Measurements from ENCODE around the gene SPDYE6. TPM values are rescaled to one million over a fixed set of nuclear protein-coding genes. Genes with fewer than 3 reads are reported as not detected.

SPDYE6 gene
- total RNA-seq, 1 experiment from 2014 or later = not detected

DNA sequence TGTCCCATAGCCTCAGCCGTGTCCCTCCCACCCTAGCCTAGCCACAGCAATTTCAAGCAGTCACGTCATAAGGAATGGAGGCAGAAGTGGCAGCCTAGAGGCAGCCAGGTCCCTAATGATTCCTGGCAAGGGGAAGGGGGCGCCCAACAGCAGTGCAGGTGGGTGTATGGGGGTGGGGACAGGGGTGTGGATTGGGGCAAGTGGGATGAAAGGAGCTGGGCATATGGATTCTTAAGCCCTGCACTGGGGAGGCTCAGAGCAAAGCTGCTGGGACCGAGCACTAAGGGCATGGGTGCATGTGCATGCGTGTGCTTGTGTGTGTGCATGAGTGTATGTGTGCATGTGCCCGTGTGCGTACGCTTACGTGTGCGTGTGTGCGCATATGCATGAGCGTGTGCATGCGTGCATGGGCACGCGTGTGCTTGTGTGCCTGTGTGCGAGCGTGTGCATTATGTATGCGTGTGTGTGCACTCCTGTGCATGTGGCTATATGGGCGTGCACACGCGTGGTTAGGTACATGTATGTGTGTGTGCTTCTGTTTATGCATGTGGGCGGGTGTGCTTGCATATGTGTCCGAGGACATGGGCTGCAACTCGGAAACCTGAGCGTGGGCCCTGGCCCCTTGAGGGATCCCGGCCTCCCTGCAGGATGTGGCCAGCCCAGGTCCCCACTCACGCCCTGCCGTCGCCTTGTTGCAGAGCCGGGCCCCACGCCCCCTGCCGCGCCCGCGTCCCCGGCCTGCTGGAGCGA lies 35.5 kb downstream of the SPDYE6 start:
- Histone ChIP-seq H3K4me2 (ENCODE audit: low read length) (no peak overlapping the region), H3K9me3 (ENCODE audit: control insufficient read depth in 1 of 2, insufficient read depth in 1 of 2, low read depth in 1 of 2, low read length in 2 of 2) (no peaks in the 10 kb centered on the region), H3K9me2 (ENCODE audit: insufficient read depth) (no peaks in the 10 kb centered on the region), H3K27ac (ENCODE audit: low read depth, low read length) (no peak overlapping the region), H3K36me3 (ENCODE audit: control insufficient read depth in 1 of 2, insufficient read depth in 2 of 2, low read length in 2 of 2) (no peaks in the 10 kb centered on the region), H3K4me3 (replicated peaks in 1 of 2; ENCODE audit: low read depth in 1 of 2, low read length in 2 of 2) (no peak overlapping the region), H2AFZ (ENCODE audit: low read depth, low read length, poor library complexity, severe bottlenecking) (no peak overlapping the region), H3K9ac (ENCODE audit: low read length) (no peak overlapping the region), H4K20me1 (ENCODE audit: insufficient read depth) (no peaks in the 10 kb centered on the region), H3K4me1 (ENCODE audit: control insufficient read depth in 1 of 2, insufficient read depth in 2 of 2, low read length in 2 of 2) (peaks cover 9 to 10% of the 10 kb centered on the region in 2 experiments), H3K27me3 (ENCODE audit: insufficient read depth, low read length) (no peaks in the 10 kb centered on the region), H3K79me2 (ENCODE audit: insufficient read depth, low read length) (no peaks in the 10 kb centered on the region)
- ChIA-PET CTCF (no interaction called here), RAD21 (ENCODE audit: low non-redundant PET in 1 of 2, low total read pairs in 2 of 2, uncharacterized antibody in 2 of 2, unreplicated experiment in 2 of 2) (no interaction called here), POLR2A (no interaction called here)
- BruUV-seq (replicated peaks) = no TSS peak
- ATAC-seq (no peak), DNase-seq (ENCODE audit: low read depth, low spot score) (no peak)
- TF ChIP-seq SIN3A (IDR thresholded peaks at IDR 0.05; ENCODE audit: low read depth) = no peak
- TF ChIP-seq, protein P1, sequence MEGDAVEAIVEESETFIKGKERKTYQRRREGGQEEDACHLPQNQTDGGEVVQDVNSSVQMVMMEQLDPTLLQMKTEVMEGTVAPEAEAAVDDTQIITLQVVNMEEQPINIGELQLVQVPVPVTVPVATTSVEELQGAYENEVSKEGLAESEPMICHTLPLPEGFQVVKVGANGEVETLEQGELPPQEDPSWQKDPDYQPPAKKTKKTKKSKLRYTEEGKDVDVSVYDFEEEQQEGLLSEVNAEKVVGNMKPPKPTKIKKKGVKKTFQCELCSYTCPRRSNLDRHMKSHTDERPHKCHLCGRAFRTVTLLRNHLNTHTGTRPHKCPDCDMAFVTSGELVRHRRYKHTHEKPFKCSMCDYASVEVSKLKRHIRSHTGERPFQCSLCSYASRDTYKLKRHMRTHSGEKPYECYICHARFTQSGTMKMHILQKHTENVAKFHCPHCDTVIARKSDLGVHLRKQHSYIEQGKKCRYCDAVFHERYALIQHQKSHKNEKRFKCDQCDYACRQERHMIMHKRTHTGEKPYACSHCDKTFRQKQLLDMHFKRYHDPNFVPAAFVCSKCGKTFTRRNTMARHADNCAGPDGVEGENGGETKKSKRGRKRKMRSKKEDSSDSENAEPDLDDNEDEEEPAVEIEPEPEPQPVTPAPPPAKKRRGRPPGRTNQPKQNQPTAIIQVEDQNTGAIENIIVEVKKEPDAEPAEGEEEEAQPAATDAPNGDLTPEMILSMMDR (IDR thresholded peaks at IDR 0.05 in 2 of 3, conservative IDR thresholded peaks at IDR 0.05 in 1 of 3; ENCODE audit: borderline replicate concordance in 1 of 3, insufficient read depth in 1 of 3, low read depth in 2 of 3, low read length in 2 of 3) = no peak
- TF ChIP-seq ZFX (IDR thresholded peaks at IDR 0.05) = no peak
- TF ChIP-seq, protein P2, sequence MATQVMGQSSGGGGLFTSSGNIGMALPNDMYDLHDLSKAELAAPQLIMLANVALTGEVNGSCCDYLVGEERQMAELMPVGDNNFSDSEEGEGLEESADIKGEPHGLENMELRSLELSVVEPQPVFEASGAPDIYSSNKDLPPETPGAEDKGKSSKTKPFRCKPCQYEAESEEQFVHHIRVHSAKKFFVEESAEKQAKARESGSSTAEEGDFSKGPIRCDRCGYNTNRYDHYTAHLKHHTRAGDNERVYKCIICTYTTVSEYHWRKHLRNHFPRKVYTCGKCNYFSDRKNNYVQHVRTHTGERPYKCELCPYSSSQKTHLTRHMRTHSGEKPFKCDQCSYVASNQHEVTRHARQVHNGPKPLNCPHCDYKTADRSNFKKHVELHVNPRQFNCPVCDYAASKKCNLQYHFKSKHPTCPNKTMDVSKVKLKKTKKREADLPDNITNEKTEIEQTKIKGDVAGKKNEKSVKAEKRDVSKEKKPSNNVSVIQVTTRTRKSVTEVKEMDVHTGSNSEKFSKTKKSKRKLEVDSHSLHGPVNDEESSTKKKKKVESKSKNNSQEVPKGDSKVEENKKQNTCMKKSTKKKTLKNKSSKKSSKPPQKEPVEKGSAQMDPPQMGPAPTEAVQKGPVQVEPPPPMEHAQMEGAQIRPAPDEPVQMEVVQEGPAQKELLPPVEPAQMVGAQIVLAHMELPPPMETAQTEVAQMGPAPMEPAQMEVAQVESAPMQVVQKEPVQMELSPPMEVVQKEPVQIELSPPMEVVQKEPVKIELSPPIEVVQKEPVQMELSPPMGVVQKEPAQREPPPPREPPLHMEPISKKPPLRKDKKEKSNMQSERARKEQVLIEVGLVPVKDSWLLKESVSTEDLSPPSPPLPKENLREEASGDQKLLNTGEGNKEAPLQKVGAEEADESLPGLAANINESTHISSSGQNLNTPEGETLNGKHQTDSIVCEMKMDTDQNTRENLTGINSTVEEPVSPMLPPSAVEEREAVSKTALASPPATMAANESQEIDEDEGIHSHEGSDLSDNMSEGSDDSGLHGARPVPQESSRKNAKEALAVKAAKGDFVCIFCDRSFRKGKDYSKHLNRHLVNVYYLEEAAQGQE (IDR thresholded peaks at IDR 0.05; ENCODE audit: low read depth) = no peak
- TF ChIP-seq EGR1 (IDR thresholded peaks at IDR 0.05; ENCODE audit: low read depth) = no peak
- no peak for TF ChIP-seq FOSL1 (IDR thresholded peaks at IDR 0.05; ENCODE audit: low read depth)
- no peak for TF ChIP-seq POLR2A (IDR thresholded peaks at IDR 0.05; ENCODE audit: borderline replicate concordance, extremely low read depth, insufficient read depth, insufficient read length)
- intact Hi-C loops (cut with micrococcal nuclease) = no loop called here
